Gastrocnemius medialis (tissue), 4 donors: ENCODE data around the gene DGKG. TPM values are rescaled to one million over a fixed set of nuclear protein-coding genes. Genes with fewer than 3 reads are reported as not detected.

Experiments used
- ATAC-seq, 2 donors: fragments of 150-250 bp; one replicate each; pipeline ENCODE4 v1.9.1; 2016
- DNase-seq, 2 donors: peaks; one replicate each; pipeline ENCODE4 v3.0.0-alpha.2; 2019
- H3K27ac ChIP-seq, 4 donors: fragments of 200-600 bp; sonication (generic); 1 replicate in 1 of 4; 2 replicates in 3 of 4; pipeline ENCODE4 v1.5.1; 2016 to 2018; ENCODE audit warnings: mild to moderate bottlenecking in 2 of 4, moderate library complexity in 1 of 4
- H3K27me3 ChIP-seq, 3 donors: fragments of 200-600 bp; sonication (generic) in 2 of 3; 1 replicate in 1 of 3; 2 replicates in 2 of 3; pipeline versions ENCODE4 v1.5.1 to v1.6.0; 2016 to 2019; ENCODE audit warnings: mild to moderate bottlenecking in 1 of 3, moderate library complexity in 1 of 3
- H3K36me3 ChIP-seq, 2 donors: fragments of 200-600 bp; sonication (generic) in 1 of 2; one replicate each; pipeline ENCODE4 v1.5.1; 2017 to 2018
- H3K4me1 ChIP-seq, 2 donors: fragments of 200-600 bp; sonication (generic) in 1 of 2; one replicate each; pipeline ENCODE4 v1.5.1; 2016 to 2017; ENCODE audit warnings: mild to moderate bottlenecking in 2 of 2
- H3K4me3 ChIP-seq, 4 donors: fragments of 200-600 bp; sonication (generic) in 3 of 4; 1 replicate in 1 of 4; 2 replicates in 3 of 4; pipeline ENCODE4 v1.5.1; 2016 to 2019; ENCODE audit warnings: mild to moderate bottlenecking in 2 of 4
- H3K9me3 ChIP-seq, 3 donors: fragments of 200-600 bp; sonication (generic) in 2 of 3; 1 replicate in 1 of 3; 2 replicates in 2 of 3; pipeline ENCODE4 v1.5.1; 2016 to 2019
- CTCF ChIP-seq, 5 experiments: fragments of 450-650 bp in 3 of 5; fragments of 200-600 bp in 2 of 5; sonication (generic) in 2 of 5; IDR thresholded peaks in 4 of 5; conservative IDR thresholded peaks in 1 of 5; 1 replicate in 4 of 5; 2 replicates in 1 of 5; pipeline ENCODE4 v1.5.1; 2016 to 2019; ENCODE audit warnings: antibody characterized with exemption in 5 of 5, mild to moderate bottlenecking in 3 of 5, moderate library complexity in 3 of 5
- POLR2A ChIP-seq, 2 donors: fragments of 450-650 bp; IDR thresholded peaks; one replicate each; pipeline ENCODE4 v1.6.1; 2017; ENCODE audit warnings: antibody characterized with exemption in 2 of 2, mild to moderate bottlenecking in 2 of 2, moderate library complexity in 2 of 2
- in situ Hi-C, 4 donors: fragments of 200-750 bp; cut with MboI; loops; one replicate each; pipeline versions ENCODE4 v1.15.0 to v1.8.0; 2017; ENCODE audit warnings: low sequenced_read_pairs in 4 of 4
- intact Hi-C: fragments of 100-400 bp; cut with DNase I; formaldehyde crosslinking; loops from one replicate; pipeline ENCODE4 v1.15.1; 2023; ENCODE audit warnings: low total_unique reads
- total RNA-seq, 4 donors: library from RNA; depleted of rRNA; stranded (reverse); fragments of >200 nt; gene quantifications; one replicate each; pipeline versions ENCODE4 v1.1.0 to v1.2.3, GENCODE V29; 2016

DGKG gene
- total RNA-seq, 4 donors from 2014 or later = 5.0 to 11.2 (median 7.7) TPM

DNA sequence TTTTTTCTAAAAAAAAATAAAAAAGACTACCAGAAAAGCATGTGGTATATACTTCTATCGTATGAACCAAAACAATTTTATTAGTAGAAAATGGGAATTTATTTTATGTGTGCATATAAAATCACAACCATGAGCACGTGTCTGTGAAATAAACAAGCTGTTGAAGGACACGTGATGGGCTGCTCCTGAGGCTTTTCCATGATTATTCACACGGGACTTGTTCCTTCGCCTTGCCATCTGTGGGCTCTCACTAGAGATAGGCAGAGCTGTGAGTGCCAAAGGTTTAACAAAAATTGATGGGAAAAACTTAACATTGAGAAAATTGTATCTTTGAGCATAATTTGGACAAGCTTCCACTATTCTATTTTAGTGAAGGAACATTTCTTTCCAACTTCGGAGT is 240.8 kb downstream of the DGKG start:
- peaks cover 0 to 8% (median 0%) of the 10 kb centered on the region in 3 donors for H3K27me3 ChIP-seq
- in situ Hi-C loops = loop anchor here in 1 of 4 donors (25.0 kb wide), 1 partner anchor 441 kb away; the partner anchor contains the start of genes DNAJB11 and TBCCD1
- no peaks in the 10 kb centered on the region for H3K4me1 ChIP-seq
- no peak overlapping the region for H3K4me3 ChIP-seq
- H3K36me3 ChIP-seq = no peaks in the 10 kb centered on the region
- TF ChIP-seq CTCF (IDR thresholded peaks at IDR 0.05 in 4 of 5, conservative IDR thresholded peaks at IDR 0.05 in 1 of 5) = no peak
- no peak for TF ChIP-seq POLR2A (IDR thresholded peaks at IDR 0.05)
- no peak overlapping the region for H3K27ac ChIP-seq
- intact Hi-C loops = no loop called here
- ATAC-seq (no peak), DNase-seq (no peak)
- no peaks in the 10 kb centered on the region for H3K9me3 ChIP-seq

- DNase-seq (no peak), ATAC-seq (no peak)
- H3K27me3 ChIP-seq = peaks cover 0 to 8% (median 0%) of the 10 kb centered on the region in 3 donors
- intact Hi-C loops (no loop called here), in situ Hi-C loops (loop anchor here in 2 of 4 donors (10.0 to 25.0 kb wide), 2 partner anchors 443 to 445 kb away; partner anchors contain the start of genes TBCCD1 (in 2 of the 2) and DNAJB11 (in 1 of the 2))
- H3K4me3 ChIP-seq = no peak overlapping the region
- TF ChIP-seq CTCF (IDR thresholded peaks at IDR 0.05 in 4 of 5, conservative IDR thresholded peaks at IDR 0.05 in 1 of 5) (no peak), POLR2A (IDR thresholded peaks at IDR 0.05) (no peak)
- H3K36me3 ChIP-seq = no peaks in the 10 kb centered on the region
- H3K4me1 ChIP-seq = no peaks in the 10 kb centered on the region
- H3K9me3 ChIP-seq = no peaks in the 10 kb centered on the region
- H3K27ac ChIP-seq = no peak overlapping the region
Measured at GRCh38 chr3:186119499-186119898, 242.5 kb downstream of the DGKG start.

DNA sequence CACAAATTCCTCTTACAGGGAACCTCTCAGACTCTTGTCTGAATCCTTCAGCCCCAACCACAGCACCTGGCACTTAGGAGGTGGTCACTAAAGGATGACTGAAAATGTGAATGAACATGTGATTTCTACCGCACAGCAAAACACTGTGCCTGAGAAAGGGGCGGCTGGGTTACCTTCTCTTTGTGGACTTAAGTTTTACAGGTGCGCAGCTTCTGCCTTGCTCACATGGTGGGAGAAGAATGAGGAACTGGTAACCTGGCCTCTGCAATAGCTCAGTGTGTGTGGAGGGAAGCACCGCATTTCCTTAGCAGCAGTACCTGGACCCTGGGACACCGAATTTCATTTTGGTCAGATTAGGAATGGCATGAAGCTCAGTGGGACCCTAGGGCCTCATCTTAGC is 243.3 kb downstream of the DGKG start:
- no peak for ATAC-seq
- in situ Hi-C loops (loop anchor here in 2 of 4 donors (10.0 to 25.0 kb wide), 2 partner anchors 444 to 446 kb away; partner anchors contain the start of genes TBCCD1 (in 2 of the 2) and DNAJB11 (in 1 of the 2)), intact Hi-C loops (no loop called here)

DNA sequence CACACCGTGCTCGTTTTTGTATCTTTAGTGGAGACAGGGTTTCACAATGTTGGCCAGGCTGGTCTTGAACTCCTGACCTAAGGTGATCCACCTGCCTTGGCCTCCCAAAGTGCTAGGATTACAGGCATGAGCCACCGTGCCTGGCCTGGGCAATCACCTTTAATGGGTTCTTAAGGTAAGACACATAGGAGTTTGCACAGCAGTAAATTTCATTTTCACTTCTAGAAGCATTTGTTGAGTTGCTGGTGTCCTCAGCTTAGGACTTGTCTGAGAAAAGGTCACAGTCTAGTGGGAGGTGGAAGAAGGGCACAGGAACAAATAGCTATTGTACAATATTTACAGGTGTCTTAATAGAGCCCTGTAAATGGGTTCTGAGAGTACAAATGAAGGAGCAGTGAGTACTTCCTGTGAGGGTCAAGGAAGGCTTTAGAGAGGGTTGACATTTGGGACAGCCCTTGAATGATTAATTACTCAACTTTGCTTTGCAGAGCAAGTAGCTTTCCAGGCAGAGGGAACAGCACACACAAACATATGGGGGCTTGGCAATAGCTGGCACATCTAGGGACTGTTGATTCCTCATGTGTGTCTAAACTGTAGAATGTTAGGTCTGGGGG is 244.4 kb downstream of the DGKG start:
- no peak for ATAC-seq
- Histone ChIP-seq H3K27ac (no peak overlapping the region), H3K4me3 (no peak overlapping the region), H3K36me3 (no peaks in the 10 kb centered on the region), H3K27me3 (peaks cover 0 to 12% (median 0%) of the 10 kb centered on the region in 3 donors), H3K4me1 (no peaks in the 10 kb centered on the region), H3K9me3 (no peaks in the 10 kb centered on the region)
- intact Hi-C loops (no loop called here), in situ Hi-C loops (loop anchor here in 2 of 4 donors (10.0 to 25.0 kb wide), 2 partner anchors 445 to 447 kb away; partner anchors contain the start of genes TBCCD1 (in 2 of the 2) and DNAJB11 (in 1 of the 2))
- TF ChIP-seq POLR2A (IDR thresholded peaks at IDR 0.05) = no peak
- no peak for TF ChIP-seq CTCF (IDR thresholded peaks at IDR 0.05 in 4 of 5, conservative IDR thresholded peaks at IDR 0.05 in 1 of 5)
- DNase-seq = no peak

More for the DNA sequence above, 243.3 kb downstream of the DGKG start:
- Histone ChIP-seq H3K4me1 (no peaks in the 10 kb centered on the region), H3K27ac (no peak overlapping the region), H3K27me3 (peaks cover 0 to 8% (median 0%) of the 10 kb centered on the region in 3 donors), H3K9me3 (no peaks in the 10 kb centered on the region), H3K36me3 (no peaks in the 10 kb centered on the region), H3K4me3 (no peak overlapping the region)
- TF ChIP-seq POLR2A (IDR thresholded peaks at IDR 0.05) (no peak), CTCF (IDR thresholded peaks at IDR 0.05 in 4 of 5, conservative IDR thresholded peaks at IDR 0.05 in 1 of 5) (no peak)
- no peak for DNase-seq
